HL-60/S4 (cell line): Measurements from ENCODE around the gene RCBTB2.

ENCODE experiments used
- in situ Hi-C: fragments of 300-500 bp; cut with MboI; formaldehyde crosslinking; loops from 2 replicates; pipeline ENCODE4 v1.14.3; 2022; ENCODE audit warnings: low sequenced_read_pairs

RCBTB2 gene

DNA sequence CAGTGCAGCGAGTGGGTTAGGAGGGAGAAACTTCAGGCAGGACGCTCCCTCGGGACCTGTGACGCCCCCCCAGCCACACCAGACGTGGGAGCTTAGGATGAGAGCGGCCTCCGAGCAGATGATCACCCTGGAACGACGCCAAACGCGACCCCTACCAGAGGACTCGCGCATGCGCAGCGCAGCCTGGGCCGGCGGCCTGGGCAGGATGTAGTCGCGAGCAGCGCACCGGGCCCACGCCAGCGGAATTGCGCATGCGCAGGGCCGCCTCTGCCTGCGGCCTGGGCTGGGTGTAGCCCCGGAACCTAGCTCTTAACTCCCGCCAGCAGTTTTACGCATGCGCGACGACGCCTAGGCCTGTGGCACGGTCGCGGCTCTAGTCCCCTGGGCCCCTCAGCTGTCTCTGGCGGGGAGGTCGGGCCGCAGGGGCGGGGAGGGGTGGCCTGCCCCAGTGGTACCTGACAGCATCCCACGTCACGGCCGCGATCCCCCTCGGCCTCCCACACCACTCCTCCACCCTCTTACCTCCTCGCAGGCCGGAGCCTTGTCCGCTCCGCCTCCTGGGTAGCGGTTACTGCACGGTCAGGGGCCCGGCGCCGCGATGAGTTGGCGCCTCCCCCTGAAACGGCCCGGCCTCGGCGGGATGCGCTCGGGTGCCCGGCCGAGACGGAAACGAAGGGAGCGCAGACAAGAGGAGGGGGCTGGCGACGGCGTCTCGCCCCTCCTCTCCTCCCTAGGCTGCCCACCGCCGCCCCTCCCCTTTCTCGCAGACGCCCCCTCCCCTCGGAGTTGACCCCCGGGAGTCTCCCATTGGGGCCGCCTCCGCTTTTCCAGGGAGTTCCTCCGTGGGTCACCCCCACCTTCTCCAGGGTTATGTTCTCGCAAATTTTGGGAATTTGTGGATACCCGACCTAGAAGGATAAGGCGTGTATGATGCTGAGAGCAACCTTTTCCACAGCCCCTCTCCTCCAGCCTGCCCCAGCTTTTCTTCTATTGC, at the start of gene RCBTB2:
TSS of gene RCBTB2 (minus strand) at position 575 of the 994 bp plus-strand sequence. CDS start 11,141 bp downstream, outside the sequence.
- in situ Hi-C loops, result no loop called here

DNA sequence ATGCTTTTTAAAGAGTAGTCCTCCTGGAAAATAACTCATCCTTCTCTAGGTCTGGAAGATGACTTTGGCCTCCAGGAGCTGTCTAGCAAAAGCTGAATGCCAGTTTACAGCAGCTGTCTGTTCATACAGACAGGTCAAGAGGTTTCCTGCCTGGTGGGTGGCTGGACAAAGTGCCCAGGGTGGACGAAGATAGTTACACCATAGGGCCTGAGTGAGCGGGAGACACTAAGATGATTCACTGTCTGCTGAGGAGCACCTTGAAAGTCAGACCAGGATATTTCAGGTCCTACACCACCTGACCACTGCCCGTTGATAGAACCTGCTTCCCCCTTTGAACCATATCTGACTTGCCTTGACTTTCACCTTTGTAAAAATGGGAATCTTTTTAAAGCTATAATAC, 49.2 kb upstream of the RCBTB2 start:
- in situ Hi-C loops, result loop anchor here (25.0 kb wide), 1 partner anchor 245 kb away; no protein-coding TSS in a partner anchor

DNA sequence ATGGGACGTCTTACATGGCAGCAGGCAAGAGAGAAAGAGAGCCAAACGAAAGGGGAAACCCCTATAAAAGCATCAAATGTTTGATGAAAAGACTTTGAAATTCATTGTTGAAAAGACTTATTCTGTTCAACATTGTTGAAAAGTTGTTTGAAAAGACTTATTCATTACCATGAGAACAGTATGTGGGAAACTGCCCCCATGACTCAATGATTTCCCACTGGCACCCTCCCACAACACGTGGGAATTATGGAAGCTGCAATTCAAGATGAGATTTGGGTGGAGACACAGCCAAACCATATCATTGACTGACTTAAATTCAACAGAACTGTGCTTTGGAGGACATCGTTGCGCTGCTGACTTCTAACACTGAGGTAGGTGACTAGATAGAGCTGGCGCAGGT, 48.0 kb upstream of the RCBTB2 start:
- in situ Hi-C loops, result loop anchor here (25.0 kb wide), 1 partner anchor 244 kb away; no protein-coding TSS in a partner anchor

DNA sequence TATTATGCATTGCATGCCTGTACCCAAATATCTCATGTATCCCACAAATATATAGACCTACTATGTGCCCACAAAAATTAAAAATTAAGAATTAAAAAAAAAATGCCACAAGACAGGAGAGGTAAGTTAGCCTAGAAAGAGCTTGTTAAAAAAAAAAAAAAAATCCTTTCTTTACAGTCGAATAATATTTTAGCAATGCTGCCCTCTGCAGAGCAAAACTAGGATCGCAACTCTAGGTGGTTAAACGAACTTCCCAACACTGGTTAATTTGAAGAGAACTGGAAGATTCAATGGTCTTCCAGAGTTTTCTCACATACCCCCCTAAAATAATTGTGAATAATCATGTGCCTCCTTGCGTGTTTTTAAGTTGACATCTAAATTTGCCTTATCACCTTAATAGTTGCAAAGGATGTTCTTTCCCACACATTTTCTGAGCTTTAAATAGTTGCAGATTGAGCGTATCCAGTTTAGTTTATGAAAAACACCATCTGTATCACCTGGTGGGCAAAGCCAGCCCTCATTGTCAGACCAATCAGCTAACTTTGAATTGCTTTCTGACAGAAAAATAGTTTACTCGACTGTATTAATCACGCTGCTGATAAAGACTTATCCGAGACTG, 47.4 kb upstream of the RCBTB2 start:
- in situ Hi-C loops, result loop anchor here (25.0 kb wide), 1 partner anchor 243 kb away; no protein-coding TSS in a partner anchor

DNA sequence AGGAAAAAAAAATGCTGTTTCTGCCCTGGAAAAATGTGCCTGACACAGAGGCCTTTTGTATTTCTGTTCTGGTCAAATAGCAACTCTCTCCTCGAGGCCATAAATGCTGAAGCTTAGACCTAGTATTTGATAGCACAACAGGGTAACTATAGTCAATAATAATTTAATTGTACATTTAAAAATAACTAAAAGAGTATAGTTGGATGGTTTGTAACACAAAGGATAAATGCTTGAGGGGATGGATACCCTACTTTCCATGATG, 47.0 kb upstream of the RCBTB2 start:
- in situ Hi-C loops, result loop anchor here (10.0 to 25.0 kb wide), 2 partner anchors 243 to 455 kb away; no protein-coding TSS in a partner anchor

DNA sequence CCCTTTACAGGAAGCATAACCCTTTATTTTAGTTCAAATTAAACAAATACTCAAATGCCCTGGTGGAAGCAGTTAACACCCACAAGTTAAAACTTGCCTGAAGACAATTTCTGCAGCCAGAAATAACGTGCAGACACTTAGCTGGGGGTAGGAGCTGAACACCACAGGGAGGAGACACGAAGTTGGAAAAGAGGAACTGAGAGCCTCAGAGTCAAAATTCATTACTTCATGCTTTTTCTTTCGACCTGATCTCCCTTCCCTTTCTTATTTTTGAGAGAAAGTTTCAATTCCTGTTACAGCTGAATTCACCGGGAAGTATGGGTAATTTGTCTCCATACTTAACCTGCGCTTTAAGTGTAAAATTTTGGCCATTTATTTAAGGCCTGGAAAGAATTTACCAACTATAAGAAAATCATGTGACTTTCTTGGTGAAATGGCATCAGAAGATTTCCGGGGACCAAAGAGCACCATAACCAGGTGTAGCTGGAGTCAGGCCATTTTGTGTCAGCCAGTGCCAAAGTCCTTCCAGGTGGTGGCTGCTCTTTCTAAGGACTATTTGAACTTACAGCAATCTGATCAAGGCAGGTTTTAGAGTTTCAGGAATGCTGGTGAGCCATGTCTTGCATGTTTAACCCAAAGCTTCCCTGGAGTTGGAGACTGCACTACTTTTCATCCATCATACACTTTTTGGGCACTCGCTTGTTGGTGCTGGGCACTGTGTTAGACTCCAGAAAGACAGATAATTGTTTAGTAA, 46.5 kb upstream of the RCBTB2 start:
- in situ Hi-C loops, result loop anchor here (10.0 to 25.0 kb wide), 2 partner anchors 242 to 455 kb away; no protein-coding TSS in a partner anchor

DNA sequence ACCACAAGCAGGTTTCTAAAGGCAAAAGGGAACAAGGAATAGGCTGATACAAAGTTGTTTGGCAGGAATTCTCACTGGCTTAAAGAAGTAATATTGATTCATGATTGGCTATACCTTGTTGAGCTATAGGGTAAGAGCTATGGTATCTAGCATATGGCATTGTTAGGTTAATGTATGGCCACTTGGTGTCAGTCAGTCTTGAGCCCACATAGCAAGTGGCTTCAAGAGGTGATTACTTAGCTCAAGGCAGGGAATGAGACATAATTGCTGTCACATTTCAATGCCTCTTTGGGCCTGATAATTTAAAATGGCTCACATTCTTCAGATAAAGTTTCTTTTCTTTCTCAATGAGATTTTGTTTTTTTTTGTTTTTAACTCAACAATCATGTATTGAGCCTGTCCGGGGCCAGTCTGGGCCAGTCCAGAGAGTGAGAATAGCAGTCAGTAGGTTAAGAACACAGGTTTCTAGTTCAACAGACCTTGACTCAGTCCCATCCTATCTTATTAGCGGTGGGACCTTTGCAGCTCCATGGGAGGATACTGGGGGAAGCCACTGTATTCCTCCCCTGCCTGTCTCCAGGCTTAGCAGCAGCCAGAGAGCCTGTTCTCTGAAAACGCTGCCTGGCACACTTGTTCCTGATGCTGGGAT, 45.8 kb upstream of the RCBTB2 start:
- in situ Hi-C loops, result loop anchor here (10.0 to 25.0 kb wide), 2 partner anchors 241 to 454 kb away; no protein-coding TSS in a partner anchor

DNA sequence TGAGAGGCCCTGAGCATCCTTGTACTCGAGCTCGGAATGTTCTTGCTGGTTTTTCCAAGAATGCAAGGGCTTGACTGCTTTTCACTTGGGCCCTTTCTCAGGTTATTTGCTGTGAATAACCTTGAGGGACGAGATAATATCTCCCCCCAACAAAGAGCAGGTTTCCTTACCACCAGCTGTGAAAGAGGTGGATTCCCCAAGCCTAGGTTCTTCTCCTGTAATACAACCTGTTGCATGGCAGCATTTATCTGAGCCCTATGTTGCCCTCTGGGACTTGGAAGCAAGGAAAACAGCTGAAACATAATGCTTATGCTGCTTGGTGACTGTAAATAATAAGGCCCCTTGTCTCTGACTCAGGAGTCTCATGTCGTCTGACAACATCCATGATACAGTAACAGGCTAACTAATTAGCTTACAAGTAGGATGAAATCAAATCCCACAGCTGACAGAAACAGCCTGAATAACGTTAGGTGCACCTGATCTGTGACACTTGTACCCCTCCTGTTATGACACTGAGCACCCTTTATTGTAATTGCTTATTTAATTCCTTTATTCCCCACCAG, 43.6 kb upstream of the RCBTB2 start:
- in situ Hi-C loops, result loop anchor here (10.0 to 25.0 kb wide), 2 partner anchors 239 to 452 kb away; no protein-coding TSS in a partner anchor

DNA sequence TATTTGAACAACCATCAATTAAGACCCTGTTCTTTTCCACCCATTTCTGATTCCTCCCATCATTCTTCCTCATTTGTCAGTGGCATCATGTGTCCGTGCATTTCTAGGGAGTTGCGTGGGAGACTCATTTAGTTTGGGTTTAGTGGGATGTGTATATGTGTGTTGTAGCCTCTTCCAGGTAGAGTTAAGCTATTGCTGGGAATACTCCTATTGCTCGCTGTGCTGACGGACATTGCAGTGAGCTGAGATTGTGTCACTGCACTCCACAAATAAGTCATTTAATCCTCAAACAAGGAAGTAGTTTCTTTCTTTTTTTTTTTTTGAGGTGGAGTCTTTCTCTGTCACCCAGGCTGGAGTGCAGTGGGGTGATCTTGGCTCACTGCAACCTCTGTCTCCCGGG, 42.2 kb upstream of the RCBTB2 start:
- in situ Hi-C loops, result loop anchor here (10.0 to 25.0 kb wide), 2 partner anchors 238 to 450 kb away; no protein-coding TSS in a partner anchor

DNA sequence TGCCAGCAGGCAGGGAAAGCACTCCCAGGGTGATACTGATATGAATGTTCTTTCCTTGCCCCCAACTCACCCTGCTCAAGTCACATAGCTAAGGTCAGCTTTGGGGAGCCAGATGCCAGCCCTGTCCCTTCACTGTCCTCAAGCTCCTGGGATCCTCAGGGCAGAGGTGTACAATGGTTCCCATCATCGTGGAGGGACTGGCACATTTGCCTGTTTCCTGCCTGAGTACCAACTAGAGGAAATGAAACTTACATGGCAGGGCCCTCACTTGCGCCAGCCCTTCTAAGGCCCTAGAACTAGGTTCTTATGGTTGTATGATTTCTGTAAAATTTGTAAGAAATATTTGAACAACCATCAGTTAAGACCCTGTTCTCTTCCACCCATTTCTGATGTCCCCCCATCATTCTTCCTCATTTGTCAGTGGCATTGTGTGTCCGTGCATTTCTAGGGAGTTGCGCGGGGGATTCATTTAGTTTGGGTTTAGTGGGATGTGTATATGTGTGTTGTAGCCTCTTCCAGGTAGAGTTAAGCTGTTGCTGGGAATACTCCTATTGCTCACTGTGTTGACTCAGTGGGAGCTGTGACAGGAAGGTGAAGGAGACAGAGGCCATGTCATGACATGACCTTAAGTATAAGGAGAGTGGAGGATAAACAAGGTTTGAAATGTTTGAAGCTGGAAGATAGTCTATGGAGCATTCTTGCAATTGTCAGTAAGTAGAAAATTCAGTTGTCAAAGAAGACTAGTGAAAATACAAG, 41.3 kb upstream of the RCBTB2 start:
- in situ Hi-C loops, result loop anchor here (10.0 kb wide), 1 partner anchor 449 kb away; no protein-coding TSS in a partner anchor

DNA sequence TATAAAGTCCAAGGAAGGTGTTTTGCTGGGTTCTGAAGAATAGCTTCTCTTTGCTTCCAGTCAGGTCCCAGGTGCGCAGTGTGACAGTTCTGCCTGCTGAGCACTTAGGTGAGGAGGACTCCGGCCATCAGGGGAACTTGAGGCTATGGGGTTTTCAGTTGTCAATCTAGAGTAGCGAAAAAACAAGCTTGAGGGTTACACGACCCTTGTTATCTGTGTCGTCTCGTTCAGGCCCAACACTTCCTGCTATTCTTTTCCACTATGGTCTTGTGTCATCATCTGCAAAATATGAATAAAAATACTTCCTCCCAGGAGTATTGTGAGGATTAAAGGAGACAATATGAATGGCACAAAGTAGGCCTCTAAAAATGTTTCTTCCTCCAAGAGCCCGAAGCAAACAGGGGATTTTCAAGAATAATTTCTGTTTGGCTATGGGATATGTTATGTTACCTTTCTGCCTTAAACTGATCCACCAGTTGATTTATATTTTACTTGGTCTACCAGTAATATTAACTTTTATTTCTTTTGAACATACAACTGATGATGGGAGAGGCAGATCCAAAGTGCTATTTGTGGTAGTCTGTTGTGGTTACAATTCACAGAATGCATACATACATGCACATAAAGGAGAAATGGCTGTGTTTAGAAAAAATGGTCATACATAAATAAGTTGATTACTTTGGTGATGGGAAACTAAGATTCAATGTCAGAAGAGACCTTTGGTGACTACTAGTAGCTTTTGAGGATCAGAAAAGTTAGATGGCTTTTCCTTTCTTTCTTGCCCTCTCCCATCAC, 40.5 kb upstream of the RCBTB2 start:
- in situ Hi-C loops, result loop anchor here (10.0 kb wide), 1 partner anchor 449 kb away; no protein-coding TSS in a partner anchor

DNA sequence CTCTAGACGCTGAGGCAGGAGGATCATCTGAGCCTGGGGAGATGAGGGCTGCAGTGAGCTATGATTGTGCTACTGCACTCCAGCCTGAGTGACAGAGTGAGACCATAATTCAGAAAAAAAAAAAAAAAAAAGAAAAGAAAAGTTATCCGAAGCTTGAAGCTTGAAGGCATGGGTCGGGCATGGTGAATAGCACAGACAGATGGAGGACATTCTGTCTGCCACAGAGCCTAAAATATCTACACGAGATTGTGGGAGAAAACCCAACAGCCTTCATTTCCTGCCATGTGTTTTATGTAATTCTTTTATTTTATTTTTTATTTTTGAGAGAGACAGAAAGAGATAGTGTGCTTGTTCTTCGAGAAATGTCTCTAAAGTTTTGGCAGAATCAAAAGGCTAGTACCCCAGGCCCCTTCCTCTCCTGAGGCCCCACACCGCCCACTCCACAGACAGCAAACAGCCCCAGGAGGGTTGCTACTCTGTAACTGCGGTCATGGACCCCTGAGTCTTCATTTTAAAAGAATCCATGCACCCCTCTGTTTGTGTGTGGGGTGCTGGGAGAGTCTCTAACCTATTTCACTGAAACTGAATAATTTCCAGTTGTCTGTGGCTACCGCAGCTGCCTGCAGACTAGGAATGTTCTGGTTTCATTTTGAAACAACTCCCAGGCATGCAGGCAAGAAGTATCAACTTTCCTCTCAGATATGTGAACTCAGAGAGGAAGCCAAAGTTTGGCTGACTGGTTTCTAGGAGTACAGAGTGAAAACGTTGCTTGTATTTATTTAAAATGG, 38.4 kb upstream of the RCBTB2 start:
- in situ Hi-C loops, result loop anchor here (10.0 kb wide), 1 partner anchor 447 kb away; no protein-coding TSS in a partner anchor

DNA sequence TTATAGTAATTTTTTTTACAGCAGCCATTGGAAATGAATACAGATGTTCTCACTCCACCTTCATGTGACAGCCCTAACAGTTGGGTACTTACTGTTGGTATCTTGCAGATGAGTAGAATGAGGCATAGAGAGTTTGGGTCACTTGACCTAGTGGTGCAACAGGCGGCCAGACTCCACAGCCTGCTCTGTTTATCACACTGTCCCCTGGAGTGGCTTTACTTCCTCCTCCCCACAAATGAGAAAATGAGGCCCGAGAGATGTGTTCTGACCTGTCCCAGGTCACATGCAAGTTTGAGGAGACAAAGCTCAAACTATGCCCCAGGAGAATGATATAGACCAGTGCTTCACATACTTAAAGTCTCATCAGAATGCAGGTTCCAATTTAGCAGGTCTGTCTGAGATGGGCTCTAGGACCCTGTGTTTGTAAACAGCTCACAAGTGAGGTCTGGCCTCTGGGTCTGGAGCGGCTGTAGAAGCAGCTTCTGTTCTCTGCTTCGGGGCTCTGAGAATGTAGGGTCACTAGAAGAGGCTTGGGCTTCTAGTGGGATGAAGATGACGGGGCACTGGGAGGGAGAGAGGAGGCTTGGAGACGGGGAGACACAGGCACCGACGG, 37.4 kb upstream of the RCBTB2 start:
- in situ Hi-C loops, result loop anchor here (10.0 kb wide), 1 partner anchor 446 kb away; no protein-coding TSS in a partner anchor

DNA sequence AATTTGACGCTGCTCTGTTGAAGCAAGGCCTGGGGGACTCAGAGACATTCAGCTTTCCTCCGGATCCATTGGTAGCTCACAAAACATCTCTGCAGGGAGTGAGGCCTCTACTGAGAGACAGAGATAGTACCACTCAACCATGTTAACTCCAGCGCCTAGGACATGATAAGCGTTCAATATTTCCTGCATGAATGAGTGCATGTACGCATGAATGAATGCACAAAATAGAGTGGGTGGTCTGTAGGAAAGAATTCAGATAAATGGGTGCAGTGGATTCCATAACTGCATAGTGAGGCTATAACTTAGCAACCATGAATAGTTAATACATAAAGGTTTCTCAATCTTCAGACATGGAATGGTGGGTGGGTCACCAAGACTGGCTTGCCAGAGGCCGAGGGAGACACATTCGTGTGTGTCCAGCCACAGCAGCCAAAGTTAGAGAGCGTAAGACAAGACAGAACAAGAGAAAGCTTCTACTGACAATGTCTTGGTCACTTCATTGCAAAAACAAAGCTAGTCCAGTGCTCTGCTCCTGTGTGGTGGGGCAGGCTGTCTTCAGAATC, 36.3 kb upstream of the RCBTB2 start:
- in situ Hi-C loops, result no loop called here

DNA sequence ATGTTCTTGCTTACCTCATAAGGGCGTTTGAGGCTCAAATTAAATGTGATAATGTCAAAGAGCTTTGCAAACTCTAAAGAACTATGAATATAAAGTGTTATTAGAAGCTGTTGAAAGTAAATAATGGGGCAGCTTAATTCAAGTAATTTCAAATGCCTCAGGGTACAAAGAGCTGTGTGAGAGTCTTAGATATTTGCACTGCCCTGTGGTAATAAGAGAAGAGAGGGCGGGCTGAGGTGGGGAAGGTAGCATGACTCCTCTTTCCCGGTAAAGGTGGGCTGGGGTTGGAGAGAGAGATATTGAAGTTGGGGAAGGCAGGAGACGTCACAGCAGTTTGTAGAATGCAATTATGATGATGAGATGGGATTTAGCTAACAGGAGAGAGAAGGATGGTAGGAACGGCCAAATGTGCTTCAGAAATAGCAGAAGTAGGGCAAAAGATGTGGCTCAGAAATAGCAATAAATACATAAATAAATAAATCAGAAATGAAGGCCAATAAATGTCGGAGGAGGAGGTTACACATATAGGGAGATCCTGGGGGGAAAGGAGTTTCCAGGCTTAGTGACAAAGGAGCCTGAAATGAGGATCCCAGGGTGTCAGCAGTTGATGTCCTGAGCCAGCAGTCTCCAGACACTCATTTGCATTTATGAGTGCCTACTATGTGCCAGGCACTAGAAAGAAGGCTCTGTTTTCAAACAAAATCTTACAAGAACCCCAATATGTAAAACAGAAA, 35.7 kb upstream of the RCBTB2 start:
- in situ Hi-C loops, result no loop called here
